Measurements from ENCODE around the gene CKS2. TPM values are rescaled to one million over a fixed set of nuclear protein-coding genes. Genes with fewer than 3 reads are reported as not detected.

The CKS2 gene
- total and polyA plus RNA-seq, 2 experiments from 2014 or later, result 512 to 1,783 TPM

DNA sequence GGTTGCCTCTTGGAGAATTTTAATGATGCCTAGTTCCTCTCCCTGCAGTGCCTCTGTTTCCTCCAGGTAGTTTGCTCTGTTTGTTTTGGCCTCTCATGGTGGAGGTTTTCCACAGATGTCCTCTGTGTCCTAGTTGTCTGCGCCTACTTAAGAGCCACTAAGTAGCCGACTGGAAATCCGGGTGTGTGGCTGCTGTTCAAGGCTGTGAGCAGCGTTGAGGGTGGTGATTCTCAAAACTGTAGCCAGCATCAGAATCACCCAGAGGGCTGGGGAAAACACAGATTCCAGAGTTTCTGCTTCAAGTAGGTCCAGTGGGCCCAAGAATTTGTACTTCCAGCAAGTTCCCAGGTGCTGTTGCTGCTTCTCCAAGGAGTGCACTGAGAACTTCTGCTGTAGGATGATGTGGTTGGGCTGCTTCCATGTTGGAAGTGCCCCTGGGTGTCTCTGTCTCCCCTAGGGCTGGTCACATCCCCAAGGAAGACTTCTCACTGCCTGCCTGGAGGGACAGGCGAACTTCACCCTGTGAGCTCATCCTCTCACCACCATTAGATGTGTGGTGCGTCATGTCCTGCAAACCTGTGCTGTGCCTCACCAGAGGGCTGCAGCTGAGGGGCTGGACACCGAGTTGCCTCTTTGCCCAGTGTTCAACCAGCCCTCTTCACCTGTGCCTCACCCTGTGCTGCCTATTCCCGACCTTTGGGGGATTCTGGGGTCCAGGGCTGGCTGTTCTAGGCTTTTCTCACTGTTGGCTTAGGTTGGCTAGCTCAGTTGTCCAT, 42.1 kb downstream of the CKS2 start:
- Histone ChIP-seq H4K20me1 (replicated peaks; ENCODE audit: insufficient read depth) (peaks cover 16% of the 10 kb centered on the region), H3F3A (replicated peaks; ENCODE audit: low read depth) (no peaks in the 10 kb centered on the region), H3K27me3 (ENCODE audit: insufficient read depth) (no peaks in the 10 kb centered on the region), H3K4me2 (no peak overlapping the region), H3K4me1 (ENCODE audit: insufficient read depth) (no peaks in the 10 kb centered on the region), H3K79me2 (replicated peaks; ENCODE audit: insufficient read depth) (peaks cover 3% of the 10 kb centered on the region; the same call in 1 of the 2 replicates), H2AFZ (no peak overlapping the region), H3K36me3 (ENCODE audit: insufficient read depth) (peaks cover 52% of the 10 kb centered on the region), H3K27ac (ENCODE audit: low read depth) (no peak overlapping the region), H3K4me3 (no peak overlapping the region), H3K9me2 (ENCODE audit: insufficient read depth) (no peaks in the 10 kb centered on the region)
- H3K27me3 Mint-ChIP-seq (ENCODE audit: insufficient read depth, low read depth, poor library complexity), result no peaks in the 10 kb centered on the region
- TF ChIP-seq ZNF331 (CRISPR knock-in tag; IDR thresholded peaks at IDR 0.05; ENCODE audit: low read depth), result no peak
- TF ChIP-seq EZH2 (IDR thresholded peaks at IDR 0.05; ENCODE audit: low read depth, unreplicated experiment), result no peak
- no peak for TF ChIP-seq EZH2phosphoT487 (IDR thresholded peaks at IDR 0.05; ENCODE audit: unreplicated experiment)
- TF ChIP-seq NANOG (IDR thresholded peaks at IDR 0.05; ENCODE audit: borderline replicate concordance), result no peak
- TF ChIP-seq, protein P1, sequence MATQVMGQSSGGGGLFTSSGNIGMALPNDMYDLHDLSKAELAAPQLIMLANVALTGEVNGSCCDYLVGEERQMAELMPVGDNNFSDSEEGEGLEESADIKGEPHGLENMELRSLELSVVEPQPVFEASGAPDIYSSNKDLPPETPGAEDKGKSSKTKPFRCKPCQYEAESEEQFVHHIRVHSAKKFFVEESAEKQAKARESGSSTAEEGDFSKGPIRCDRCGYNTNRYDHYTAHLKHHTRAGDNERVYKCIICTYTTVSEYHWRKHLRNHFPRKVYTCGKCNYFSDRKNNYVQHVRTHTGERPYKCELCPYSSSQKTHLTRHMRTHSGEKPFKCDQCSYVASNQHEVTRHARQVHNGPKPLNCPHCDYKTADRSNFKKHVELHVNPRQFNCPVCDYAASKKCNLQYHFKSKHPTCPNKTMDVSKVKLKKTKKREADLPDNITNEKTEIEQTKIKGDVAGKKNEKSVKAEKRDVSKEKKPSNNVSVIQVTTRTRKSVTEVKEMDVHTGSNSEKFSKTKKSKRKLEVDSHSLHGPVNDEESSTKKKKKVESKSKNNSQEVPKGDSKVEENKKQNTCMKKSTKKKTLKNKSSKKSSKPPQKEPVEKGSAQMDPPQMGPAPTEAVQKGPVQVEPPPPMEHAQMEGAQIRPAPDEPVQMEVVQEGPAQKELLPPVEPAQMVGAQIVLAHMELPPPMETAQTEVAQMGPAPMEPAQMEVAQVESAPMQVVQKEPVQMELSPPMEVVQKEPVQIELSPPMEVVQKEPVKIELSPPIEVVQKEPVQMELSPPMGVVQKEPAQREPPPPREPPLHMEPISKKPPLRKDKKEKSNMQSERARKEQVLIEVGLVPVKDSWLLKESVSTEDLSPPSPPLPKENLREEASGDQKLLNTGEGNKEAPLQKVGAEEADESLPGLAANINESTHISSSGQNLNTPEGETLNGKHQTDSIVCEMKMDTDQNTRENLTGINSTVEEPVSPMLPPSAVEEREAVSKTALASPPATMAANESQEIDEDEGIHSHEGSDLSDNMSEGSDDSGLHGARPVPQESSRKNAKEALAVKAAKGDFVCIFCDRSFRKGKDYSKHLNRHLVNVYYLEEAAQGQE (IDR thresholded peaks at IDR 0.05; ENCODE audit: unreplicated experiment), result no peak
- TF ChIP-seq, protein P2, sequence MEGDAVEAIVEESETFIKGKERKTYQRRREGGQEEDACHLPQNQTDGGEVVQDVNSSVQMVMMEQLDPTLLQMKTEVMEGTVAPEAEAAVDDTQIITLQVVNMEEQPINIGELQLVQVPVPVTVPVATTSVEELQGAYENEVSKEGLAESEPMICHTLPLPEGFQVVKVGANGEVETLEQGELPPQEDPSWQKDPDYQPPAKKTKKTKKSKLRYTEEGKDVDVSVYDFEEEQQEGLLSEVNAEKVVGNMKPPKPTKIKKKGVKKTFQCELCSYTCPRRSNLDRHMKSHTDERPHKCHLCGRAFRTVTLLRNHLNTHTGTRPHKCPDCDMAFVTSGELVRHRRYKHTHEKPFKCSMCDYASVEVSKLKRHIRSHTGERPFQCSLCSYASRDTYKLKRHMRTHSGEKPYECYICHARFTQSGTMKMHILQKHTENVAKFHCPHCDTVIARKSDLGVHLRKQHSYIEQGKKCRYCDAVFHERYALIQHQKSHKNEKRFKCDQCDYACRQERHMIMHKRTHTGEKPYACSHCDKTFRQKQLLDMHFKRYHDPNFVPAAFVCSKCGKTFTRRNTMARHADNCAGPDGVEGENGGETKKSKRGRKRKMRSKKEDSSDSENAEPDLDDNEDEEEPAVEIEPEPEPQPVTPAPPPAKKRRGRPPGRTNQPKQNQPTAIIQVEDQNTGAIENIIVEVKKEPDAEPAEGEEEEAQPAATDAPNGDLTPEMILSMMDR (conservative IDR thresholded peaks at IDR 0.05; ENCODE audit: low read depth in 2 of 2), result no peak
- no peak for TF ChIP-seq ZNF114 (CRISPR knock-in tag; IDR thresholded peaks at IDR 0.05)
- TF ChIP-seq, protein P3, sequence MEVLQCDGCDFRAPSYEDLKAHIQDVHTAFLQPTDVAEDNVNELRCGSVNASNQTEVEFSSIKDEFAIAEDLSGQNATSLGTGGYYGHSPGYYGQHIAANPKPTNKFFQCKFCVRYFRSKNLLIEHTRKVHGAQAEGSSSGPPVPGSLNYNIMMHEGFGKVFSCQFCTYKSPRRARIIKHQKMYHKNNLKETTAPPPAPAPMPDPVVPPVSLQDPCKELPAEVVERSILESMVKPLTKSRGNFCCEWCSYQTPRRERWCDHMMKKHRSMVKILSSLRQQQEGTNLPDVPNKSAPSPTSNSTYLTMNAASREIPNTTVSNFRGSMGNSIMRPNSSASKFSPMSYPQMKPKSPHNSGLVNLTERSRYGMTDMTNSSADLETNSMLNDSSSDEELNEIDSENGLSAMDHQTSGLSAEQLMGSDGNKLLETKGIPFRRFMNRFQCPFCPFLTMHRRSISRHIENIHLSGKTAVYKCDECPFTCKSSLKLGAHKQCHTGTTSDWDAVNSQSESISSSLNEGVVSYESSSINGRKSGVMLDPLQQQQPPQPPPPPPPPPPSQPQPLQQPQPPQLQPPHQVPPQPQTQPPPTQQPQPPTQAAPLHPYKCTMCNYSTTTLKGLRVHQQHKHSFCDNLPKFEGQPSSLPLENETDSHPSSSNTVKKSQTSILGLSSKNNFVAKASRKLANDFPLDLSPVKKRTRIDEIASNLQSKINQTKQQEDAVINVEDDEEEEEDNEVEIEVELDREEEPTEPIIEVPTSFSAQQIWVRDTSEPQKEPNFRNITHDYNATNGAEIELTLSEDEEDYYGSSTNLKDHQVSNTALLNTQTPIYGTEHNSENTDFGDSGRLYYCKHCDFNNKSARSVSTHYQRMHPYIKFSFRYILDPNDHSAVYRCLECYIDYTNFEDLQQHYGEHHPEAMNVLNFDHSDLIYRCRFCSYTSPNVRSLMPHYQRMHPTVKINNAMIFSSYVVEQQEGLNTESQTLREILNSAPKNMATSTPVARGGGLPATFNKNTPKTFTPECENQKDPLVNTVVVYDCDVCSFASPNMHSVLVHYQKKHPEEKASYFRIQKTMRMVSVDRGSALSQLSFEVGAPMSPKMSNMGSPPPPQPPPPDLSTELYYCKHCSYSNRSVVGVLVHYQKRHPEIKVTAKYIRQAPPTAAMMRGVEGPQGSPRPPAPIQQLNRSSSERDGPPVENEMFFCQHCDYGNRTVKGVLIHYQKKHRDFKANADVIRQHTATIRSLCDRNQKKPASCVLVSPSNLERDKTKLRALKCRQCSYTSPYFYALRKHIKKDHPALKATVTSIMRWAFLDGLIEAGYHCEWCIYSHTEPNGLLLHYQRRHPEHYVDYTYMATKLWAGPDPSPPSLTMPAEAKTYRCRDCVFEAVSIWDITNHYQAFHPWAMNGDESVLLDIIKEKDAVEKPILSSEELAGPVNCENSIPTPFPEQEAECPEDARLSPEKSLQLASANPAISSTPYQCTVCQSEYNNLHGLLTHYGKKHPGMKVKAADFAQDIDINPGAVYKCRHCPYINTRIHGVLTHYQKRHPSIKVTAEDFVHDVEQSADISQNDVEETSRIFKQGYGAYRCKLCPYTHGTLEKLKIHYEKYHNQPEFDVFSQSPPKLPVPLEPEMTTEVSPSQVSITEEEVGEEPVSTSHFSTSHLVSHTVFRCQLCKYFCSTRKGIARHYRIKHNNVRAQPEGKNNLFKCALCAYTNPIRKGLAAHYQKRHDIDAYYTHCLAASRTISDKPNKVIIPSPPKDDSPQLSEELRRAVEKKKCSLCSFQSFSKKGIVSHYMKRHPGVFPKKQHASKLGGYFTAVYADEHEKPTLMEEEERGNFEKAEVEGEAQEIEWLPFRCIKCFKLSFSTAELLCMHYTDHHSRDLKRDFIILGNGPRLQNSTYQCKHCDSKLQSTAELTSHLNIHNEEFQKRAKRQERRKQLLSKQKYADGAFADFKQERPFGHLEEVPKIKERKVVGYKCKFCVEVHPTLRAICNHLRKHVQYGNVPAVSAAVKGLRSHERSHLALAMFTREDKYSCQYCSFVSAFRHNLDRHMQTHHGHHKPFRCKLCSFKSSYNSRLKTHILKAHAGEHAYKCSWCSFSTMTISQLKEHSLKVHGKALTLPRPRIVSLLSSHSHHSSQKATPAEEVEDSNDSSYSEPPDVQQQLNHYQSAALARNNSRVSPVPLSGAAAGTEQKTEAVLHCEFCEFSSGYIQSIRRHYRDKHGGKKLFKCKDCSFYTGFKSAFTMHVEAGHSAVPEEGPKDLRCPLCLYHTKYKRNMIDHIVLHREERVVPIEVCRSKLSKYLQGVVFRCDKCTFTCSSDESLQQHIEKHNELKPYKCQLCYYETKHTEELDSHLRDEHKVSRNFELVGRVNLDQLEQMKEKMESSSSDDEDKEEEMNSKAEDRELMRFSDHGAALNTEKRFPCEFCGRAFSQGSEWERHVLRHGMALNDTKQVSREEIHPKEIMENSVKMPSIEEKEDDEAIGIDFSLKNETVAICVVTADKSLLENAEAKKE (CRISPR knock-in tag; IDR thresholded peaks at IDR 0.05), result no peak
- TF ChIP-seq, protein P4, sequence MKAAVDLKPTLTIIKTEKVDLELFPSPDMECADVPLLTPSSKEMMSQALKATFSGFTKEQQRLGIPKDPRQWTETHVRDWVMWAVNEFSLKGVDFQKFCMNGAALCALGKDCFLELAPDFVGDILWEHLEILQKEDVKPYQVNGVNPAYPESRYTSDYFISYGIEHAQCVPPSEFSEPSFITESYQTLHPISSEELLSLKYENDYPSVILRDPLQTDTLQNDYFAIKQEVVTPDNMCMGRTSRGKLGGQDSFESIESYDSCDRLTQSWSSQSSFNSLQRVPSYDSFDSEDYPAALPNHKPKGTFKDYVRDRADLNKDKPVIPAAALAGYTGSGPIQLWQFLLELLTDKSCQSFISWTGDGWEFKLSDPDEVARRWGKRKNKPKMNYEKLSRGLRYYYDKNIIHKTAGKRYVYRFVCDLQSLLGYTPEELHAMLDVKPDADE (IDR thresholded peaks at IDR 0.05), result no peak
- TF ChIP-seq POLR2AphosphoS5 (IDR thresholded peaks at IDR 0.05; ENCODE audit: low read depth), result no peak
- no peak for TF ChIP-seq JUNB (IDR thresholded peaks at IDR 0.05; ENCODE audit: unreplicated experiment)
- no peak for TF ChIP-seq CREB1 (CRISPR knock-in tag; IDR thresholded peaks at IDR 0.05; ENCODE audit: low read depth)
- no peak for TF ChIP-seq STAT1 (IDR thresholded peaks at IDR 0.05; ENCODE audit: unreplicated experiment)
- H3K4me3 Mint-ChIP-seq, result no peak overlapping the region
- ATAC-seq, result no peak
- no peaks in the 10 kb centered on the region for H3K9me3 Mint-ChIP-seq
- peaks cover 97% of the 10 kb centered on the region for H3K36me3 Mint-ChIP-seq (ENCODE audit: low read depth)
- DNase-seq (ENCODE audit: low spot score), result no peak
- H3K27ac Mint-ChIP-seq, result no peak overlapping the region
- no peaks in the 10 kb centered on the region for H3K4me1 Mint-ChIP-seq
